ENCODE data around the gene NECAP2.
"Not testable (repeated sequence)": the region's sequence is repeated elsewhere in the genome, so short reads cannot be mapped to it uniquely, and the experiment has no call there.

Gene NECAP2

GRCh38 chr1:16491056-16491675, 50.6 kb downstream of the NECAP2 start:
- no peak for DNase-seq (ENCODE audit: extremely low read depth, insufficient read length)
- no peak for TF ChIP-seq CTCF (IDR thresholded peaks at IDR 0.05; ENCODE audit: insufficient read depth, low read length, poor library complexity, severe bottlenecking)
- Histone ChIP-seq H3K36me3 (ENCODE audit: control insufficient read depth, insufficient read depth, low read length) (no peaks in the 10 kb centered on the region), H3K4me3 (replicated peaks; ENCODE audit: low read depth, low read length) (no peak overlapping the region), H3K27me3 (replicated peaks; ENCODE audit: control insufficient read depth, insufficient read depth, low read length) (no peaks in the 10 kb centered on the region)

- H3K36me3 ChIP-seq (ENCODE audit: control insufficient read depth, insufficient read depth, low read length); DNase-seq (ENCODE audit: extremely low read depth, insufficient read length); H3K27me3 ChIP-seq (replicated peaks; ENCODE audit: control insufficient read depth, insufficient read depth, low read length); H3K4me3 ChIP-seq (replicated peaks; ENCODE audit: low read depth, low read length): not testable (repeated sequence)
Observed at GRCh38 chr1:16492937-16493336, 52.4 kb downstream of the NECAP2 start.

- DNase-seq (ENCODE audit: extremely low read depth, insufficient read length); H3K4me3 ChIP-seq (replicated peaks; ENCODE audit: low read depth, low read length); H3K27me3 ChIP-seq (replicated peaks; ENCODE audit: control insufficient read depth, insufficient read depth, low read length); H3K36me3 ChIP-seq (ENCODE audit: control insufficient read depth, insufficient read depth, low read length): not testable (repeated sequence)
Observed at GRCh38 chr1:16493731-16494130, 53.2 kb downstream of the NECAP2 start.

GRCh38 chr1:16497474-16497904, 57.0 kb downstream of the NECAP2 start:
- not testable (repeated sequence) for DNase-seq (ENCODE audit: extremely low read depth, insufficient read length); H3K36me3 ChIP-seq (ENCODE audit: control insufficient read depth, insufficient read depth, low read length); H3K4me3 ChIP-seq (replicated peaks; ENCODE audit: low read depth, low read length); H3K27me3 ChIP-seq (replicated peaks; ENCODE audit: control insufficient read depth, insufficient read depth, low read length)

- not testable (repeated sequence) for H3K36me3 ChIP-seq (ENCODE audit: control insufficient read depth, insufficient read depth, low read length); H3K27me3 ChIP-seq (replicated peaks; ENCODE audit: control insufficient read depth, insufficient read depth, low read length); DNase-seq (ENCODE audit: extremely low read depth, insufficient read length)
- peak overlapping the region; percentile 62; the same call in 1 of the 2 replicates for H3K4me3 ChIP-seq (replicated peaks; ENCODE audit: low read depth, low read length)
Observed at GRCh38 chr1:16498047-16498446, 57.5 kb downstream of the NECAP2 start.

GRCh38 chr1:16498573-16499413, 58.3 kb downstream of the NECAP2 start:
- H3K27me3 ChIP-seq (replicated peaks; ENCODE audit: control insufficient read depth, insufficient read depth, low read length), result no peaks in the 10 kb centered on the region; the same call in 1 of the 2 replicates
- DNase-seq (ENCODE audit: extremely low read depth, insufficient read length), result peak; percentile 88
- no peak for TF ChIP-seq CTCF (IDR thresholded peaks at IDR 0.05; ENCODE audit: insufficient read depth, low read length, poor library complexity, severe bottlenecking)
- peak overlapping the region; percentile 62 for H3K4me3 ChIP-seq (replicated peaks; ENCODE audit: low read depth, low read length)
- H3K36me3 ChIP-seq (ENCODE audit: control insufficient read depth, insufficient read depth, low read length), result no peaks in the 10 kb centered on the region

GRCh38 chr1:16500466-16500865, 59.9 kb downstream of the NECAP2 start:
- DNase-seq (ENCODE audit: extremely low read depth, insufficient read length); H3K4me3 ChIP-seq (replicated peaks; ENCODE audit: low read depth, low read length); H3K27me3 ChIP-seq (replicated peaks; ENCODE audit: control insufficient read depth, insufficient read depth, low read length); H3K36me3 ChIP-seq (ENCODE audit: control insufficient read depth, insufficient read depth, low read length): not testable (repeated sequence)

GRCh38 chr1:16500975-16501374, 60.5 kb downstream of the NECAP2 start:
- not testable (repeated sequence) for DNase-seq (ENCODE audit: extremely low read depth, insufficient read length); H3K36me3 ChIP-seq (ENCODE audit: control insufficient read depth, insufficient read depth, low read length); H3K27me3 ChIP-seq (replicated peaks; ENCODE audit: control insufficient read depth, insufficient read depth, low read length); H3K4me3 ChIP-seq (replicated peaks; ENCODE audit: low read depth, low read length)

GRCh38 chr1:16501446-16501845, 60.9 kb downstream of the NECAP2 start:
- not testable (repeated sequence) for H3K36me3 ChIP-seq (ENCODE audit: control insufficient read depth, insufficient read depth, low read length); H3K27me3 ChIP-seq (replicated peaks; ENCODE audit: control insufficient read depth, insufficient read depth, low read length); H3K4me3 ChIP-seq (replicated peaks; ENCODE audit: low read depth, low read length); DNase-seq (ENCODE audit: extremely low read depth, insufficient read length)
